ENCODE data around the gene GAS2. TPM values are rescaled to one million over a fixed set of nuclear protein-coding genes. Genes with fewer than 3 reads are reported as not detected.

Gene GAS2
- total RNA-seq, 2 donors from 2014 or later, result 0.95 TPM; not detected in 1

GRCh38 chr11:22725079-22725478 lies 58.7 kb downstream of the GAS2 start:
- H3K27me3 ChIP-seq (replicated peaks; ENCODE audit: insufficient read depth), result peaks cover 3% of the 10 kb centered on the region
- H3K27ac ChIP-seq, result no peak overlapping the region
- TF ChIP-seq CTCF (IDR thresholded peaks at IDR 0.05), result no peak
- H3K4me1 ChIP-seq (ENCODE audit: control insufficient read depth in 1 of 2, low read depth in 2 of 2), result no peaks in the 10 kb centered on the region
- ATAC-seq (ENCODE audit: insufficient number of reproducible peaks, low FRiP score, low read depth) (no peak), DNase-seq (ENCODE audit: low spot score) (no peak)
- H3K9me3 ChIP-seq, result no peaks in the 10 kb centered on the region
- H3K36me3 ChIP-seq, result no peaks in the 10 kb centered on the region
- H3K4me3 ChIP-seq, result no peak overlapping the region

- H3K36me3 ChIP-seq, result no peaks in the 10 kb centered on the region
- TF ChIP-seq CTCF (IDR thresholded peaks at IDR 0.05), result no peak
- no peak overlapping the region for H3K4me3 ChIP-seq
- DNase-seq (ENCODE audit: low spot score) (no peak), ATAC-seq (ENCODE audit: insufficient number of reproducible peaks, low FRiP score, low read depth) (no peak)
- H3K27ac ChIP-seq, result no peak overlapping the region
- no peaks in the 10 kb centered on the region for H3K9me3 ChIP-seq
- peaks cover 3% of the 10 kb centered on the region for H3K27me3 ChIP-seq (replicated peaks; ENCODE audit: insufficient read depth)
- no peaks in the 10 kb centered on the region for H3K4me1 ChIP-seq (ENCODE audit: control insufficient read depth in 1 of 2, low read depth in 2 of 2)
Measured at GRCh38 chr11:22728600-22729389, 62.4 kb downstream of the GAS2 start.

GRCh38 chr11:22730319-22730718 lies 63.9 kb downstream of the GAS2 start:
- H3K27ac ChIP-seq, result no peak overlapping the region
- no peaks in the 10 kb centered on the region for H3K36me3 ChIP-seq
- no peaks in the 10 kb centered on the region for H3K27me3 ChIP-seq (replicated peaks; ENCODE audit: insufficient read depth)
- no peak overlapping the region for H3K4me3 ChIP-seq
- no peak for ATAC-seq (ENCODE audit: insufficient number of reproducible peaks, low FRiP score, low read depth)
- no peak for TF ChIP-seq CTCF (IDR thresholded peaks at IDR 0.05)
- no peaks in the 10 kb centered on the region for H3K9me3 ChIP-seq
- no peaks in the 10 kb centered on the region for H3K4me1 ChIP-seq (ENCODE audit: control insufficient read depth in 1 of 2, low read depth in 2 of 2)
- no peak for DNase-seq (ENCODE audit: low spot score)

GRCh38 chr11:22732588-22732987 lies 66.2 kb downstream of the GAS2 start:
- Histone ChIP-seq H3K9me3 (no peaks in the 10 kb centered on the region), H3K27me3 (replicated peaks; ENCODE audit: insufficient read depth) (no peaks in the 10 kb centered on the region), H3K4me3 (no peak overlapping the region), H3K36me3 (no peaks in the 10 kb centered on the region), H3K27ac (no peak overlapping the region), H3K4me1 (ENCODE audit: control insufficient read depth in 1 of 2, low read depth in 2 of 2) (no peaks in the 10 kb centered on the region)
- ATAC-seq (ENCODE audit: insufficient number of reproducible peaks, low FRiP score, low read depth), result no peak
- TF ChIP-seq CTCF (IDR thresholded peaks at IDR 0.05), result no peak
- DNase-seq (ENCODE audit: low spot score), result no peak

- Histone ChIP-seq H3K9me3 (no peaks in the 10 kb centered on the region), H3K4me3 (no peak overlapping the region), H3K36me3 (no peaks in the 10 kb centered on the region), H3K4me1 (ENCODE audit: control insufficient read depth in 1 of 2, low read depth in 2 of 2) (no peaks in the 10 kb centered on the region), H3K27me3 (replicated peaks; ENCODE audit: insufficient read depth) (no peaks in the 10 kb centered on the region), H3K27ac (no peak overlapping the region)
- no peak for TF ChIP-seq CTCF (IDR thresholded peaks at IDR 0.05)
- no peak for DNase-seq (ENCODE audit: low spot score)
- ATAC-seq (ENCODE audit: insufficient number of reproducible peaks, low FRiP score, low read depth), result no peak
Measured at GRCh38 chr11:22733475-22734248, 67.3 kb downstream of the GAS2 start.
